Measurements from ENCODE around the gene GAST. TPM values are rescaled to one million over a fixed set of nuclear protein-coding genes. Genes with fewer than 3 reads are reported as not detected.
"Not testable (repeated sequence)": the region's sequence is repeated elsewhere in the genome, so short reads cannot be mapped to it uniquely, and the experiment has no call there.

Gene GAST
- polyA plus RNA-seq, 12 donors: not detected

DNA sequence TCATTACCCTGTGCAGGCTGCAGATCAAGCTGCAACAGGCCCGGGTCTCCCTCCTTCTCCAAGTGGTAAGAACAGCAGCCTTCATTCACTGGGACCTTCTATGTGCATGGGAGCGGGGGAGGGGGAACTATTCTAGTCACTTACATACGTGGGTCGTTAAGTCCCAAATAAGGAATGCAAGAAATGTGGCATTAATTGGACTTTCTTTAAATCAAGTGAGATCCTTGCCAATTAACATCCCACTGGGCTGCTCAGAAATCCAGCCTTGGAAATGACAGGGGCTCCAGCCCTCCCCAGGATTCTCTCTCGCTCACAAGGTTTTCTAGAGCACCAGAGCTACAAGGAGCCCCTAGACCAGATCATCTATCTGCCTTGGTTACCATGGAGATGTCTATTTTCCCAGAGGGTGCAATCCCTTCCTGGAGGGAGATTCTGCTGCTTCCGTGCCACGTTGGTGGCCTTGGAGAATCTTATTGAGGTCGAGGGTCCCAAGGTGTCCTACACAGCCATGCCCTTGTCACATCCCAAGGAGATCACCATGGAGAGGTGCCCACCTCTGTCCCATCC, 28.6 kb upstream of the GAST start:
- DNase-seq: no peak

GRCh38 chr17:41684035-41684434, 28.1 kb upstream of the GAST start:
- no peak for DNase-seq

DNA sequence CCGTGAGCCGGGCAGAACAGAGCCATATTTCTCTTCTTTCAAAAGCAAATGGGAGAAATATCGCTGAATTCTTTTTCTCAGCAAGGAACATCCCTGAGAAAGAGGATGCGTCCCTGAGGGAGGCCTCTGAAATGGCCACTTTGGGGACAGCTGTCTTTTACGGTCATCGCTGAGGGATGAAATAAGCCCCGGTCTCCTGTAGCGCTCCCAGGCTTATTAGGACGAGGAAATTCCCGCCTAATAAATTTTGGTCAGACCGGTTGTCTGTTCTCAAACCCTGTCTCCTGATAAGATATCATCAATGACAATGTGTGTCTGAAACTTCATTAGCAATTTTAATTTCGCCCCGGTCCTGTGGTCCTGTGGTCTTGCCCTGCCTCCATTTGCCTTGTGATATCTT, 26.4 kb upstream of the GAST start:
- DNase-seq: not testable (repeated sequence)

DNA sequence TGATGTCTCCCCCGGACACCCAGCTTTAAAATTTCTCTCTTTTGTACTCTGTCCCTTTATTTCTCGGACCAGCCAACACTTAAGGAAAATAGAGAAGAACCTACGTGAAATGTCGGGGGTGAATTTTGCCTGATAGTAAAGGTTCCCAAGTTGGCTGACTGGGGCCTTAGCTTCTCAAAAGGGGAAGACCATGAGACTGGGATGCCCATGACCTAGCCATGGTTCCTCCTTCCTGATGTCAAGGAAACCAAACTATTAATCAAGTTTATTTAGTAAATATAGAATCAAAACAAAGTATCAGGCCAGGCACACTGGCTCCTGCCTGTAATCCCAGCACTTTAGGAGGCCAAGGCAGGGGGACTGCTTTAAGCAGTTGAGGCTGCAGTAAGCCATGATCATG, 25.9 kb upstream of the GAST start:
- no peak for DNase-seq

DNA sequence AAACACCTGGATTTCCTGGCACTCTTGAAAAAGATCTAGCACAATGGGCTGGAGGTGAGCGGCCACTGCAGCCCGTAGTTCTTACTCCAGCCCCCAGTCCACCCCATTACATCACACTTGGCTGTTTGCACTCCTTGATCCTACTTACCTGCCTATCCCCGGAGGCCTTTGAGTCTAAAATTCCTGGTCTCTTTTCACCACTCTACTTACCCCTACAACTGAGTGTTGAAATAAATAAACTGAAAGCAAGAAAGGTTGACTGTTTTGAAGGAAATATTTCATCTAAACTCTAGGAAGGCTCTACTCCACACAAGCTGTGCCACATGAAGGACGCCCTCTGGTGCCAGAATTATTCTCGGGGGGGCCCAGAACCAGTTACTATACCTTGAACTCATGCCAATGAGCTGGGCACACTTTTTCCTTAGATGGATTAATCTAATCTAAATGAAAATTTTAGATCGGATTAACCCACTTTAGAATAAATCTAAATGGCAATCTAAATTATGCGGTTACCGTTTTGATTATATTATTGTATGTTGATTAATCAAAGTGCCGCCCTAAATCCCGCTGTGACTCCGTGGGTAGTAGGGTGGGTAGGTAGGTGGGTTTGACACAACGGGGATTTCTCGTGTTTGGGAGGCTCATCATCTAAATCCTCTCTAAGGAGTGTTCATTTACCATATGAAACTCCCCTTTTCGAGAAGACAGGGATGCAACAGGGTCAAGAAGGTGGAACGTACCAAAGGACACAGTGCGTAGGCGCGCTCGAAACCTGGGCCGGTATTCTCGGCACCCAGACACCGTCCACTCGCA, 24.1 kb upstream of the GAST start:
- peak; percentile 25 for DNase-seq

GRCh38 chr17:41688641-41689496, 23.3 kb upstream of the GAST start, which contains the start of gene EIF1:
Gene EIF1 (plus strand): TSS chr17:41688885. CDS start chr17:41689039, 154 bp downstream.
- DNase-seq: peak; percentile 100

DNA sequence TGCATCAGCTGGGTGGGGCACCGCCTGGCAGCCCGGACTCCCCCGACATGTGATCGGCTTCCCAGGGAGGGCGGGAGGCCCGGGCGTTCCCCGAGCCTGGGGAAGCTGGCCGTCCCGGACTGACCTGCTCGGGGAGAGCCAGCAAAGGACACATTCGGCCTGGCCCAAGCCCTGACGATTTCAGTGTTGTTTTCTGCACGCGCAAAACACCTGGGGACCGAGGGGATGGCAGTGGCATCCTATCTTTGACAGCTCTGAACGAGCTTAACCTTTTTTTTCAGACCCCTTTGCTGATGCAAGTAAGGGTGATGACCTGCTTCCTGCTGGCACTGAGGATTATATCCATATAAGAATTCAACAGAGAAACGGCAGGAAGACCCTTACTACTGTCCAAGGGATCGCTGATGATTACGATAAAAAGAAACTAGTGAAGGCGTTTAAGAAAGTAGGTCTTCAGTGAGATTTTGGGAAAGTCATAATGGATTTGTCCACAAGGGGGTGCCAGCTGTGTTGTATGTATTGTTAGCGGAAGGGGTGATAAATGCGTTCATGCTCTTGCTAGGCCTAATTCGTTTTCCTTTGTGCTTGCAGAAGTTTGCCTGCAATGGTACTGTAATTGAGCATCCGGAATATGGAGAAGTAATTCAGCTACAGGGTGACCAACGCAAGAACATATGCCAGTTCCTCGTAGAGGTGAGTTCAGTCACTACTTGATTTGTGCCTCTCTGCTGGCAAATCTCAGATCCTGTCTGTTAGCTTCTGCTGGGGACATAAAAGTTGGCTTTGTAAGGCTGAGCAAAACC, 22.4 kb upstream of the GAST start:
- DNase-seq: peak; percentile 61

- DNase-seq: no peak
These were observed 21.6 kb upstream of the GAST start for GRCh38 chr17:41690497-41690896.

DNA sequence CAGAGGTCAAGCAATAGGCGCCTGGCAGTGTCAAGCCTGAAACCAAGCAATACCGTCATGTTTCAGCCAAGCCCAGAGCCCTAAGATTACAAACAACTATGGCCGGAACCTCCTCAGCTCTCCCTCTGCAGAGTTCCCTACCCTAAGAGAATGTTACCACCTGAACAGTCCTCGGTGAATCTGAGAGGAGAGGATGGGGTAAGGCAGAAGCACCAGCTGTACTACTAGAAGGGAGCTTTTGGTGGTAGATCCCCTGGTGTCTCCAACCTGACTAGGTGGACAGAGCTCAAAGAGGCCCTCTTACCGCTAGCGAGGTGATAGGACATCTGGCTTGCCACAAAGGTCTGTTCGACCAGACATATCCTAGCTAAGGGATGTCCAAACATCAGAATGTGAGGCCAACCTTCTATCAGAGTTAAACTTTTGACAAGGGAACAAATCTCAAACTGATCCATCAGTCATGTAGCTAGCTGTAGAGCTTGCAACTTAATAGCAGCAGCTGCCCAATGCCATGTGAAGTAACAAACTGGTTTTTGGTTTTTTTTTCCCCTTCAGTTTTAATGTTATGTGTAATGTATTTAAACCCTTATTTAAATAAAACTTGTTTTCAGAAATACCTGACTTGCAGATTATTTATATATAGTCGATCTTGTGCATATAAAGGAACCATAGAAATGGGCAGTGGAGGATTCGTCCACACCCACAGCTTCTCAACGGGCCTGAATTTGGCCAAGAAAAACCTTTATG, 20.9 kb upstream of the GAST start:
- no peak for DNase-seq

DNA sequence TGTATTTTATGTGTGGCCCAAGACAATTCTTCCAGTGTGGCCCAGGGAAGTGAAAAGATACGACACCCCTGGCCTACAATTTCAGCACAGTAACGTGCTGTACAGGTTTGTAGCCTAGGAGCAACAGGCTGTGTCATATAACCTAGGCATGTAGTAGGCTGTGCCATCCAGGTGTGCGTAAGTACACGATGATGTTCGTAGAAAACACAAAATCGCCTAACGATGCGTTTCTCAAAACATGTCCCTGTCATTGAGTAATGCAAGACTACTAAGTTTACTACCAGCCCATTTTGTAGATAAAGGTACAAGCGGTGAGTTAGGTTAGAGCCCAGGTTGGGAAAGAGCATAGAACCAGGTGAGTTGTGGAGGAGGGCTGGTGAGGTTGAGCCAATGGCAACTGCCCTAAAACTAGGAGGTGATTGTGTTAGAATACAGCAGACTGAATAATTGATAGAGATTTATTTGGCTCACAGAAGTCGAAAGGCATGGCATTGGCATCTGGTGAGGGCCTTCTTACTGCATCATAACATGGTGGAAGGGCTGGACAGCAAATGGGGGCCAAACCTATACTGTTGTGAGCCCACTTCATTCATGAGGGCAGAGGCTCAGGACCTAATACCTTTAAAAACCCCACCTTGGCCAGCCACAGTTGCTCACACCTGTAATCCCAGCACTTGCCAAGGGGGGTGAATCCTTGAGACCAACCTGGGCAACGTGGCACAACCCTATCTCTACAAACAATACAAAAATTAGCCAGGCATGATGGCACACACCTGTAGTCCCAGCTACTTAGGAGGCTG, 19.2 kb upstream of the GAST start:
- no peak for DNase-seq

DNA sequence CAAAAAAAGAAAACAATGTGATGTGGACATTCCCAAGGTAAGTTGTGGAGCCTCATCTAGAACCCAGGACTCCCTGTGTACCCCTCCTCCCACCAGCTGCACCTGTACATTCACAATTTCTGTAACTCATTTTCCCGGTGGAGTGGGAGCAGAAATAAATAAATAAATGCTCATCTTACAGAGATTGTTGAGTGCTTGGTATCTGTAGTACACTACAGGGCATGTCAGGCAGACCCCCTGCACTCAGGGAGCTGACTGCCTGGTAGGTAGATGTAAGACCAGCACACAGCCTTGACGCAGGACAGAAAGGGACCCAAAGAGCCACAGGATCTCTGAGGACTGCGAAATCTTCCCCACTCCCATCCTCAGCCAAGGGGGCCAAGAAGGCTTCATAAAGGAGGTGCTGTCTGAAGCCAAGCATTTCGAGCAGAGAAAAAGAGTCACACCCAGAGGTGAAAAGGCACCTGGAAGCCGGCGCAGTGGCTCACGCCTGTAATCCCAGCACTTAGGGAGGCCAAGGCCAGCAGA, 16.9 kb upstream of the GAST start:
- DNase-seq: no peak

DNA sequence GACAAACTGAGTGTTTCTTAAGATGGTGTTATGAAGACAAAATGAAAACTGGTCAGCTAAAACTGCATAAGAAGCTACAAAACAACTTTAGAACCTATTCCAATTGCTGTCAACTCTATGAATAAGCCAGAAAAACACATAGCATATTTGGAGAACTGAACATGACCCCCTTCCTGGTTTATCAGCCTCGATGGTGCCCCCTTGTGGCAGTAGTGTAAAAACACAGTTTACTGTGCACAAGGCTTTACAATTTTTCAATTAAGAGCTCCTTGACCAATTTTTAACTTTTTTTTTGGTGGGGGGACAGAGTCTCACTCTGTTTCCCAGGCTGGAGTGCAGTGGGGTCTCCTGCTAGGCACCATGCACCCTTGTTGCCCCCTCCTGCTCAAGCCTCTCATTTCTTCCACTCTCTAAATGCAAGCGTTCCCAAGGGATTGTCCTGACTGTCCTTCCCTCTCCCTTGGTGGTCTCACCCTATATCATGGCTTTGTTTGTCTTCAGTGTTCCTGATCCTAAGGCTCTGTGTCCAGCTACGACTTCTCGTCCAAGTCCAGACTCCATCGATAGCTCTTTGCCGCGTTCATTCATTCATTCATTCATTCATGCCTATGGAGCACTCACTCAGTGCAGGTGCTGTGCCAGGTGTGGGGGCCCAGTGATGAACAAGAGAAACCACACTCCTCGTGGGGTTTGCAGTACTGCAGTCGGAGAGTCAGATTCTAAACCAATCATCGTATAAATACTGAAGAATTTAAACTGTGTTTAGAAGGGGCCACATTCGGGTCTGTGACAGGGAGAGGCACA, 16.0 kb upstream of the GAST start:
- peak; percentile 71 for DNase-seq

DNA sequence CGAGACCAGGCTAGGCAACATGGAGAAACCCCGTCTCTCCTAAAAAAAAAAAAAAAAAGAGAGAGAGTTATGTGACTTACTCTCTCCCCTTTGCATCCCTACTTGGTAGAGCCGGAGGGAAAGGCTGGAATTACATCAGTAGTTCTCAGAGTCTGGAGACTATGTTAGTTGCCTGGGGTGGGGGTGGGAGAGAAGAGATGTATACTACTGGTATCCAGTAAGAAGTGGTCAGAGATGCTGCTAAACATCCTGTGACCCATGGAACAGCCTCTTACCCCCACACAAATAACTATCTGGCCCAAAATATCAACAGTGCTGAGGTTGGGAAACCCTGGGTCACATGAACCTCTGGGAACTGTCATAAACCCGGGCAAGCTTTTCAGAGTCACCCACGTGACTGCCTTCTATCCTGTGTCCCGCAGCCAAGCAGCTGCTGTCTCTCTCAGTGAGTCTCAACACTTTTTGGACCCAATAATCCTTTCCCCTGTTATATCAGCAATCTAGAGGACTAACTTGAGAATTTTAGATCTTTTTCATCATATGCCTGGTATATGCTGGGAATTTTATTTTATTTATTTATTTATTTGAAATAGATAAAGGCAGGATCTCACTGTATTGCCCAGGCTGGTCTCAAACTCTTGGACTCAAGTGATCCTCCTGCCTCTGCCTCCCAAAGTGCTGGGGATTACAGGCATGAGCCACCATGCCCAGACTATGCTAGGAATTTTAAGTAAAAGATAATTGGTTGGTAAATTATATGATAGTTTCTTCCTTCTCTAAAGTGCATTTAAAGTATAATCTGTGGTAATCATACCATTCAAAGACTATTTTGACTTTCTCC, 14.8 kb upstream of the GAST start:
- DNase-seq: peak; percentile 71

GRCh38 chr17:41700843-41701242, 11.3 kb upstream of the GAST start:
- DNase-seq: not testable (repeated sequence)

- DNase-seq: no peak
These were observed 9.4 kb upstream of the GAST start for GRCh38 chr17:41702712-41703111.

DNA sequence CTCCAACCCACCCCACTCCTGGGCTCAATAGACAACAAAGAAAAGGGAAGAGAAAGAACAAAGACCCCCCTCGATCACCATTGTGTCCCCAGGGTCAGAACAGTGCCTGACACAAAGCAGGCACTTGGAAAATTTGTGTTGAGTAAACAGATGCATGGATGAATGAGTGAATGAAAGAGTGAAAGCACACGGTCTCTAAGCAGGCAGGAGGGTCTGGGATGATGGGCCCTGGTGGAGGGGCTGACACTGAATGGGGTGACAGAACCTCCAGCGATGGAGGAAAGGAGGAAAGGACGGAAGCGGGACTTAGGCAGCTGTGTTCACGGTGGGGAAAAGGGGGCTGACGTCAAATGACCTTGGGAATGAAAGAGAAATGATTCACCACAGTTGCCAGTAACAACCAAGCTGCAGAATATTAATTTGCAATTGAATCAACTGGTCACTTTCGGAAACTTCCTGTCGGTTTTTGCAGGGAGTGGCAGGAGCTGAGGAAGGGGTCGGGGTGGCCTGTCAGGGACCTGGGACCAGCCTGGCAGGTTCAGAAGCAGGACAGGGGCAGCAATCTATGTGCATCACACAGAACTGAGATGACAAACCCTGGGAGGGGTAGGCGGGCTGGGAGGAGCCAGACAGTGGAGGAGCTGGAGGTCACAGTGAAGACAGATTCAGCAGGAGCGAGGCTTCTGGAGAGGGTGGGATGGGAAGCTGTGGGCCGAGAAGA, 6.7 kb upstream of the GAST start:
- no peak for DNase-seq
